Activated CD8-positive, alpha-beta memory T cell treated with anti-CD3 and anti-CD28 coated beads, Interleukin-2, amount 50 U/mL, for 1 hour (primary cell): ENCODE measurements around the gene SRGAP1.
"Not testable (repeated sequence)": the region's sequence is repeated elsewhere in the genome, so short reads cannot be mapped to it uniquely, and the experiment has no call there.

Experiments used
- DNase-seq: peaks from one replicate; pipeline ENCODE4 v3.0.0-alpha.2; 2020; ENCODE audit errors: extremely low read depth

The SRGAP1 gene

DNA sequence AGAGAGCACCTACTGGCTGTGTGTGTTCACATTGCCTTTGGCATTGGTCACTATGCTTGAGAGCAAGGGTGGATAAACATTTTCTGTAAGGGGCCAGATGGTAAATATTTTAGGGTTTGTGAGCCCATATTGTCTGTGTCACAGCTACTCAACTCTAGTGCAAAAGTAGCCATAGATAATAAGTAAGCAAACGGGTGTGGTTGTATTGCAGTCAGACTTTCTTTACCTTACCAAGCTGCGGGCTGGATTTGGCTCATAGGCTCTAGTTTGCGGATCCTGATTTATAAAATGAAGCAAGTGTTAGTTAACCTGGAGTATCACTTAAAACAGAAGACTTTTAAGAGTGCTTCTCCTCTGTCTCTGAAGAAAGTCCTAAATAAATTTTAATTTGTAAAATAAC is 208.6 kb downstream of the SRGAP1 start:
- no peak for DNase-seq

DNA sequence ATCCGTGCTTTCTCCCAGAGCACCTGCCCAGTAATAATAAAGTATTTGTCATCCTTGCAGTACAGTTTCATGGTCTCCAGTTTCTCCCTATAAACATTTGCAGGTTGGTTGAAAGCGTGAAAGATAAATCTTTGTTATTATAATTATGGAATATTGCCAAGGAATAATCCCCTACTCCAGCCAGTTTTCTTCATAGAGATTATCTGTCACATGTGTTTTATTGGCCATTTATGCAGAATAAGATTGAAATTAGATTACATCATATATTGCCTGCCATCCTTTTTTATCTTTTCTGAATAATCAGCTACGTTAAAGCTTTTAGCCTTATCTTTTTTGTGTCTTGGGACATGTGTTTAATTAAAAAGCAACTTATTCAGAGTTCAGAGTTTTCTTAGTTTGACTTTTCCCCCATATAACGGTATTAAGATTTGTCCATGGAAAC is 209.6 kb downstream of the SRGAP1 start:
- no peak for DNase-seq

DNA sequence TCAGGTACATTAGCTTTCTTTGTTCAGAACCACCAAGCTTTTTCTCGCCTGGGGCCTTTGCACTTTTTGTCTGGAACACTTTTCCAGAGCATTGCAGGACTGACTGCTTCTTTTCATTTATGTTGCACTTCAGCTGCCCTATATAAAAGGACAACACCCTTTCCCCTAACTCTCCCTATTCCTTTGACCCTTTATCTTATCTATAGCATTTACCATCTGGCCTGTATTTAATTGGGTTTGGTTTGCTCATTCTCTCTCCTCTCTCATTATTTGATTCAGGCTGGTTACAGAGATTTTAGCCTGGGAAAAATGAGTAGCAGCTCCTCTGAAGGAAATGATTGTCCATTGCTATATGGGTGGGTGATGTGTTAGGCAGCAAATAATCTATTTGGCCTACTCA is 212.2 kb downstream of the SRGAP1 start:
- DNase-seq, result no peak

DNA sequence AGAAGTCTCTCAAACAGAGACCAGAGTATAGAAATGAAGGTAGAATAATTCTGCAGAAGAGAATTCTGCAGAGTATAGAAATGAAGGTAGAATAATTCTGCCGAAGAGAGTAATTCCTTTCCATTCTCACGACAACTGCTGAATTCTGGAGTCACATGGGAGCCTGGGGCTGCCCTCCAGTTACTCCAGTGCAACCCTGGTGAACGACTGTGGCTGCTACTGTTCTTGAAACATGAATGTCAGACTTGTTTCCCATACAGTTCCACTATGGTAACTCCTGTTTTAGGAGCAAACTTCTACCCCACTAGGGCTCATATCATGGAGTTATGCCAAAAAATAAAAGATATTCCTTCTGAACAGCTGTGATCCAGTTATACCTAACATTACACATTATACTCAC is 213.2 kb downstream of the SRGAP1 start:
- DNase-seq, result no peak

DNA sequence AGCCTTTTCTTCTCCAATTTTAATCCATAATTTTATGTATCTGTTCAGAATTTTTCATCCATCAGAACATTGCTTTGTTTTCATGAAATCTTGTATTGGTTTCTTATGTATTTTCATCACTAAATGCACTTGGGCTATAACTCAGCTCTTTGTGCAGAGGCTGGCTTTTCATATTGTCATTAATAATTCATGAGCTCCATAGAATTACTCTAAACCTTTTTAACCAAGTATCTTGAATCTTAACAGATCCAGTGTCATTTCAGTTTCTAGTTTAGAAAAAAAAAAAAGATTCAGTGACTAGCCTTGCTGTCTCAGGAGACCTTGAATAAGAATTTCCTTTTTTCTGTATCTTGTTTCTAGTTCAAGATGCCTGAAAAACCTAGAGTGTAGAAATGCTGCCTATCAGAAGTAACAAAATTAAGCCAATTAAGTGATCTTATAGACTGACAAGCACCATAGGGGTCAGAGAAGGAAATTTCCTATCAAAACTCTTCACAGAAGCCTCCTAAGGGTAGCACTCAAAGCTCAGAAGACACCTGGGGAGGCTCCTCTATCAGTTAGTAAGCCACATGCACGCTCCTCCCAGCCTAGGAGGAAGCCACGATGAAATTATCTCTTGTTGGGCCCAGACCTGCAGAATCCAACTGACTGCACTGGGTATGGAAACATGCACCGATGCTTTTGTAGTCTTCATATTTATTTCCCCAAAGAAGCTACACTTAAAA is 214.2 kb downstream of the SRGAP1 start:
- DNase-seq, result no peak

DNA sequence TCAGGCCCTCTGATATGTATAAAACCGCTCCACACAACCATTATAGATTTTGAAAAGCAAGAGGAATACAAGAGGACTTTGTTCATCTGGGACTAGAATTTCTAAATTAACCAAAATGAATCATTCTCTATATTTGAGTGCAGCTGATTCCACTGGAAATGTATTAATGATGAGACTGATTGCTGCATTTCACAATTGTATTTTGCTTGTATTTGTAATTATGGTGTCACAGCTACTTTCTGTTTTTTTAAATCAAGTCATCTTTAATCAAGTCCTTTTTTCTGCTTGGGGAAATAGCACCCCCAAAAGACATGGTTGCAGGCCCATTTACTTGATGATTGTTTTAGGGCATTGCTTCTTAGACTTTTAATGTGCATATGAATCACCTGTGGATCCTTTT is 215.2 kb downstream of the SRGAP1 start:
- no peak for DNase-seq

DNA sequence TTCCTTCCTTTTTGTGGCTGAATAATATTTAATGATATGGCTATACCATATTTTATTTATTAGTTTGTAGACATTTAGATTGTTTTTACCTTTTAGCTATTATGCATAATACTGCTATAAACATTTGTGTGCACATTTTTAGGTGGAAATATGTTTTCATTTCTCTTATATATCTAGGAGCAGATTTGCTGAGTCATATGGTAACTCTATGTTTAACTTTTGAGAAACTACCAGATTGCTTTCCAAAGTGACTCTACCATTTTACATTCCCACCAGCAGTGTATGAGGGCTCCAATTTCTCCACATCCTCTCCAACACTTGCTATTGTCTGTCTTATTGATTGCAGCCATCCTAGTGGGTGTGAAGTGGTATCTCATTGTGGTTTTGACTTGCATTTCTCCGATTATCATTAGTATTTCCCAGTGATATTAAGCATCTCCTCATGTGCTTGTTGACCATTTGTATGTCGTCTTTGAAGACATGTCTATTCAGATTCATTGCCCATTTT is 217.4 kb downstream of the SRGAP1 start:
- no peak for DNase-seq

DNA sequence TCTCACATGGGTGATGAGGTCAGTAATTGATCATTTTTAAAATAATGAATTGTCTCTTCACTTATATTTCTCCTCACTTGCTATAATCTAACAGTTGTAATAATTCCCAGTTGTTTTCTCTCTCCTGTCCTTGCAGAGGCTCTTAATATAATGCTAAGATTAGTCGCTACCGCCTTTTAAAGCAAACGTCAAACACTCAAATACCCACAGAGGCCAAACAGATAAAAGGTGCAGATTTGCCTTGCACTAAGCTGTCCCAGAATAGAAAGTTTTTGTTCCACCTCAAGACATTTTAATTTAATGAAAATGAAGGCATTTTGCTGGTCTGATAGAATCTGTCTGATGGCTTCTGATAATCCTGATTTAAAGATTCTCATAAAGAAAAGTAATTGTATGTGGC is 218.6 kb downstream of the SRGAP1 start:
- DNase-seq, result no peak

DNA sequence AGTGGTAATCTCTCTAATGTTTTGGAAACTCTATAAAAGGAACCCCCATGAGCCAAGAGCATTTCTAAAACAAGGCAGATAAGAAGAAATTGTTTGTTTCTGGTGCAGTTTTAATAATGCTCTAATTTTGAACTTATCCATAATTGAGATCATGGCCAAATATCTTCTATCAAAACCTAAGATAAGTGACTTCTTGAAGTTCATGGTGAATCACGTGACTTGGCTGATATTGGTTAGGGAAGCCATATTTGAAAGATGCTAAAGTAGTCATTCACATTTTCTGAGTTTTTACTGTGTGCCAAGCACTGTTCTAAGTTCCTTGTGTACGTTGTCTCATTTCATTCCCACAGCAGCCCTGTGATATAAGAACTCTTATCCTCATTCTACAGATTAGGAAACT is 219.7 kb downstream of the SRGAP1 start:
- DNase-seq, result no peak

DNA sequence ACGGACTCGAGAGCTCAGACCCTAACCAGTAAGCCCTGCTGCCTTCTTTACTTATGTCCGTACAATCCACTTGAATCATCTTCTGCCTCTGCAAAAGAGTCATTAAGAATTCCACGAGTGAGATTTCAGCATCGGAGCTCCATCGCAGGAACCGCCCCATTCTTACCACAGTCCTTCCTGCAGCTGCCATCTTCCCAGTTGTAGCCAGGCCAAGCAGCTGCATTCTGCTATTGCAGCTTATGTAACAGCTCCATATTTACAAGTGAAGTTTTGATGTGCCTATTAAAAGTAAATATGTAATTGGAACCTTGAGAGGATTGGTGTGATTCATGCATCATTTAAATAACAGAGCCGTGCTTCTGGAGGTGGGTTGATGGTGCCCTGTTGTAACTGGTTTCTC is 220.2 kb downstream of the SRGAP1 start:
- no peak for DNase-seq

DNA sequence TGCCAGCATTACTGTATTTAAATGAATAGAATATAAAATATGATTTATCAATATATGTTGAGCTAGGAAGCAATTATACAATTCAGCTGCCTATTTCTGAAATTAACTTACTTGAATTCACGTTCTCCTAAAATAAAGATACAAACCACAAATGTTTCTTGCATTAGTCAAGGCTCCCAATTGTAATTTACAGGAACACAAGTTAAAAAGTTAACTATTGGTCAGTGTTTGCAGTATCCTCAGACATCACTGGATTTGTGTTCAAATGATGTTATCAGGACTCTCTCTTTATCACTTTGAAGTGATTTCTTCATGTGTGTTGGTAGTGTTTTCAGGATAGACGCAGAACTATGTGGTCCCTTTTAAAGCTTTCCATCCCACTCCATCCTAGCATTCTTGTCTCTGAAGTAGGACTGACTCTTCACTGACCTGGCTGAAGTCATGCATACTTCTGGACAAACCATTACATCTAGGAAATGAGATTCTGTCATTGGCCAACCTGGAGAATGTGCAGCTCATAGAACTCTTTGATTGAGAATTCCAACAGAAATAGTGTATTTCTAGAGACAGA is 221.5 kb downstream of the SRGAP1 start:
- DNase-seq, result no peak

DNA sequence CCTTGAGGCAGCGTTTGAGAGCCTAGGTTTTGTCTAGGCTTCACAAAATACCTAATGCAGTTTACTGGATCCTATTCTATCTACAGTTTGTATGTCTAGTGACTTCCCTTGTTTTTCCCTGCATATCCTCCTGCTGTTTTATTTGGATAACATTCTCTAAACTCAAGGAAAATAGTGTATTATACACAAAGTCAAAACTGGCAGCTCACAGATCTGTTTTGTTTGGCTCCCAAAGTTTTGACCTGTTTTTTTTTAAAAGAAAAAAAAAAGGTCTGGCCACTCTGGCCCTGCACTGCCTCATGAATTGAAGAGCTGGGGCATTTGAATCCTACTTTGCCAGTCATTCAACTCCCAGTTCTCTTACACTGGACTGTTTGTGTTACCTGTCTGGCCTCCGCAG is 222.3 kb downstream of the SRGAP1 start:
- no peak for DNase-seq

DNA sequence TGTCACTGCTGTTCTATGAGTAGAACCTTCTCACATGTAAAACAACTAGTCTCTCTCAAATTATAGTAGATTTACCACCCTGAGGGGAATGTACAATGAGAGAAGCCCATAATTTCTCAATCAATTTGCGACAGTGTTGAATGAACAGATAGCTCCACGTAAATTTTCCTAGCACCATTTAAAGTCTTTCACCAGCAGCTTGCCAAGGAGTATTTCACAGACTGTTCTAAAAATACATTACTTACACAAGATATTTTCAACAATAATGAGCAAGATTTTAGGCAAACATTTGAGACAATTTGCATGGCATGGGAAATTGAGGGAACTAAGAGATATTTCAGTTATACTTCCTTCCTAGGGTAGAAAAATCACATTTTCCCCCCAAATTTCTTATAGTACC is 226.0 kb downstream of the SRGAP1 start:
- no peak for DNase-seq

DNA sequence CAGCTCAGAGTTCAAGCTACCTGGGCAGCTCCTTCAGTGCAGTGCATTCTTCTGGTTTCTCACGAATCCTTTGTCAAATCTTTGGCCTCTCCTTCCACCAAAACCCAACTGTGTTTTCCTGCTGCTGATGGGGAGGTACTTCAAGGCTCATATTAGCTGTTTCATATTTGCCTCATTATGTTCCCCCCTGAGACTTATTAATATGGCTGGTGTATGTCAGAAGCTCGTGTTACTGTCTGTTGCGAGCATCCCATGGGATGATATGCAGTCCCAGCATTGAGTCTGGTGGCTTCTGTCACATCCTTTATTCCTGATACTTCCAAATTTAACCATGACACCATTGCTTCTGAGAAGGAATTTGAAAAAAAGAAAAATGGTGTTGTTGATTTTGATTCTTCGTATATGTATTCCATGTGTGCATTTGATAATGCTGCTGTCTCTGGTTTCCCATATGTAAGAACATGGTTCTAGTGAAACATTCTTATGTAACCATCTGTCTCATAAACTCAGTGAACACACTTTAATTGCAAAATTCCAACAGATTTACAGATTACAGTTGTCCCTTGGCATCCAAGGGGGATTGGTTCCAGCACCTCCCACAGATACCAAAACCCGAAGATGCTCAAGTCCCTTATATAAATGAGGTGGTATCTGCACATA is 228.5 kb downstream of the SRGAP1 start:
- DNase-seq, result no peak

DNA sequence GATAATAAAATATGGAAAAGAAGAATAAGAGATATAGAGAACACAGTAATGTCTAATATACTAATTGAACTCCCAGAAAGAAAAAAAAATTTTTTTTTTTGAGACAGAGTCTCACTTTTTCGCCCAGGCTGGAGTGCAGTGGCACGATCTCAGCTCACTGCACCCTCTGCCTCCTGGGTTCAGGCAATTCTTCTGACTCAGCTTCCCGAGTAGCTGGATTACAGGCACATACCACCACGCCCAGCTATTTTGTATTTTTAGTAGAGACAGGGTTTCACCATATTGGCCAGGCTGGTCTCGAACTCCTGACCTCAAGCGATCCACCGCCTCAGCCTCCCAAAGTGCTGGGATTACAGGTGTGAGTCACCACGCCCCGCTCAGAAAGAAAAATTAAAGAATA is 232.1 kb downstream of the SRGAP1 start:
- DNase-seq, result not testable (repeated sequence)

DNA sequence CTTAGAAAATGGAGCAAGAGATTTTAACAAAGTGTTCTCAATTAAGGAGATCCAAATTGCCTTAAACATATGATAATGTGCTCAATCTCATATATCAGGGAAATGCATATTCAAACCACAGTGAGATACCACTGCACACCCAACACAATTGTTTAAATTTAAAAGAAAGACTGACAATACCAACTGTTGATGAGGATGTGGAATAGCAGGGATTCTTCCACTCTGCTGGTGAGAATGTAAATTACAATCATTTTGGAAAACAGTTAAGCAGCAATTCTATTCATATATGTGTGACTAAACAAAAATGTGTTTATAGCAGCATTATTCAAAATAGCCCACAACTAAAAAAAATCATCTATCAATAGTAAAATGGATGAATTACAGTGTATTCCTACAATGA is 233.4 kb downstream of the SRGAP1 start:
- no peak for DNase-seq

DNA sequence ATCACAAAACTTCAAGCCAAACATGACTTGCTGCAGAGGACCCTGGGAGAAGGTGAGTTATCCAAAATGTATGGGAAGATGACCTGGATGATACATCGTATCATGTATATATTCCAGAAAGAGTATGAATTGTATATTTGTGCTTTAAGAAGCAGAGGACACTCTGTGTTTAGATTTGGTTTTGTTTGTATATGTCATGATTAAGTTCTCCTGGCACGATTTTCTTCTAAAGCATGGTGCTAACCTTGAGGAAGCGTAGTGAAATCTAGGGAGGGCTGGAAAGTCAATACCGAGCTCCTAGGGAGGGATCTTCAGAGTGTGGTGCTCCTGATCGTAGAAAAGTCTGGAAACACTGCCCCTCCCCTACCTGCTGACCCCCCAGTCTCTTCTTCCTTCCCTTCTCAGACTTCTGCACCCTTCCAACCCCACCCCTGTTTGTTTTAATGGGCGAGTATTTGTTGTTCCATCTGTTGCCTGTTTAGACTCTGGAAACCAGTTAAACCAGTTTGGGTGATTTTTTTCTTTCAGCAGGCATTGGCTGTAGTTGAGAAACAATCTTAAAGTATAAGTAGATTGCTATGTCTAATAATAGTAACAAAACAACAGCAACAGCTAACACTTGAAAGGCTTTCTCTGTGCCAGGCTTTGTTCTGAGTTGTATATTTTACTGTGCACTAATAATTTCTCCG is 236.0 kb downstream of the SRGAP1 start:
- no peak for DNase-seq

DNA sequence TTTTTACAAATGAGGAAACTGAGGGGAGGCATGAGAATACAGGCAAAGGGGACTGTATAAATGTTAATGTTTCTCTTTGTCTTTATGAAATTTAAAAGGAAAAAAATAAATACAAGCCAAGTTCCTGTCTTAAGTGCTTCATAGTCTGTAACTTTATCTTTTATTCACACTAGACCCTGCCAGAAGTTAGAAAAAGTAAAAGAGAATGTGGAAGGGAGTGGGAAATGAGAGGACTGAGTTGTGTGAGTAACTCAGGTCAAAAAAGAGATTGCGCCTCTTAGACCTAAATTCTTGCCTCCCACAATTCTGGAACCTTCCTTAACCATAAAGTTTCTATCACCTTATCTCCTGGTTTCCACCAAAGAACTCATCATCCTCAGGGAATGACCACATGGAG is 236.5 kb downstream of the SRGAP1 start:
- no peak for DNase-seq

DNA sequence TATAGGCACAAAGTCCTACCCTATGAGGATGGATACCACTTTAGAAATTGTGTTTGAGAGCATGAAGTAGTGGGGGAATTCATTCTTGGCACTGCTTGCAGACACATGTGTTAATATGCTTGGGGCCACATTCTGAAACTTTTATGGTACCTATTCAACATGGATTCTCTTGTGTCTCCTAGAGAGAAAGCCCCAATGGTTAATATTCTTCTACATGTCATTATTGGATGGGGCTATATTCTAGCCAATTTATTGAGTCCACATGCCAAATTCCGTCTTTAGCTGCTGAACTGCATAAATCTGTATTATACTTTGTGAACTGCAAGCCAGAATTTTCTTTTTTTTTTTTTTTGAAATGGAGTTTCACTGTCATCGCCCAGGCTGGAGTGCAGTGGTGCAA is 237.6 kb downstream of the SRGAP1 start:
- DNase-seq, result no peak

DNA sequence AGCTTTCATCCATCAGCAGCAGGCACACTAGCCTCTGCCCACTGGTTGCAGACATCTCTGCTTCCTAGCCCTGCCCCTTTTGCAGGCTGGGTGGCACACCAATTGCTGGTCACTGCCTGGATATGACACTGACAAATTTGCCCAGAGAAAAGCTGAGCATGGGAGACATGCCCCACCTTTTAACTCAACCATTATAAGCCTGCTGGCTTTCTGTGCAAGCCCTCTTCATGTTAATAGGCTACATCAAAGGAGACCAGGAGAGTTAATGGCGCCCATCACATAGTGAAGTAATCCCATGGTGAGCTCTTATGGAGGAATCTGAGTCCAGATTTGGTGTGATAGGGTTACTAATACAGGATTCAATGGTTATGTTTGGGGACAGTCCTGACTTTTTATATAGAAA is 238.4 kb downstream of the SRGAP1 start:
- no peak for DNase-seq

DNA sequence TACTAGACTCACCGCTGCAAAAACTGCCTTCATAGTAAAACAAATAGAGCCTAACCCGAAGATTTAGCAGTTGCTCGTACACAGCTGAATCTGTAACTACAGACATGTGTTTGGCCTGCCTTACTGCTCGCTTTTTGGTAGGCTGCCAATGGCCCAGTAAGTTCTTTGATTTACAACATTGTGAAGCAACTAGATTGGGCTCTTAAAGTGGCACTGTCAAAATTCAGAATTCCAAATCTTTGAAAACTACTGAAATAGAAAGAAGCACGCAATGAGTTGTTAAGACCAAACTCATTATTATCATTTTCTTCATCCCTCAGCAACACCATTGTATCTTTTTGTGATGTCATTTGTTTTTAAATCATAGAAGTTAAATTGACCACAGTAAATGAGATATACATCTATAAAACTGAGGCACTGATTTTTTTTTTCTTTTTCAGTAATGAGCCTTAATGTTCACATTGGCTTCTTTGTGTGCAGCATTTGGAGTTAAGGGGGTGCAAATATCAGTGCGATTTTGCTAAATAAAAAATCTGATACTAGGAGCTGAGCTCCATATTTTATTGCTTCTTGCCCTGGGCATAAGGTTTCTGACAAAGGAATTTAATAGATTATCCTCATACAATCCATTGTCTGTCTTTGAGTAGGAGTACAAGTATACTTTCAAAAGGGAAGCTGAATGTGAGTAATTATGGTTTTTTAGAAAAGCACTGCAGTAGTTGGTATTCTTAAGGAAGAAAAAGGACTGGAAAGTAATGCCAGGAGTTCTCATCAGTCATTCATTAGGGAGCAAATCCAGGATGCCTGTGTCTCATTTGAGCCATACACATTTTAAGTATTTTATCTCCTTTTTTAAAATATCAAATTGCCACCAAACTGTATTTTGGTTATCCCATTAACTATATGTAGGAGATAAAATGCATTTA is 239.0 kb downstream of the SRGAP1 start:
- DNase-seq, result no peak
